GM12892 (cell line): ENCODE measurements around the gene FGF7.

Experiments
- POLR2A ChIP-seq: IDR thresholded peaks from 2 replicates; pipeline ENCODE4 v1.6.1; 2011; ENCODE audit warnings: low read depth, low read length, control low read depth
- POLR2AphosphoS5 ChIP-seq: IDR thresholded peaks from 2 replicates; pipeline ENCODE4 v1.6.1; 2011; ENCODE audit warnings: low read depth, low read length, control low read depth
- TAF1 ChIP-seq: IDR thresholded peaks from 2 replicates; pipeline ENCODE4 v1.6.1; 2011; ENCODE audit warnings: low read depth, mild to moderate bottlenecking, control low read depth, low read length, borderline replicate concordance

GRCh38 chr15:49424954-49425353 lies 1.9 kb downstream of the FGF7 start:
- no peak for TF ChIP-seq POLR2A
- TF ChIP-seq POLR2AphosphoS5: no peak
- no peak for TF ChIP-seq TAF1
